ENCODE results near the gene VWF.
"Not testable (repeated sequence)": the region's sequence is repeated elsewhere in the genome, so short reads cannot be mapped to it uniquely, and the experiment has no call there.

VWF gene

DNA sequence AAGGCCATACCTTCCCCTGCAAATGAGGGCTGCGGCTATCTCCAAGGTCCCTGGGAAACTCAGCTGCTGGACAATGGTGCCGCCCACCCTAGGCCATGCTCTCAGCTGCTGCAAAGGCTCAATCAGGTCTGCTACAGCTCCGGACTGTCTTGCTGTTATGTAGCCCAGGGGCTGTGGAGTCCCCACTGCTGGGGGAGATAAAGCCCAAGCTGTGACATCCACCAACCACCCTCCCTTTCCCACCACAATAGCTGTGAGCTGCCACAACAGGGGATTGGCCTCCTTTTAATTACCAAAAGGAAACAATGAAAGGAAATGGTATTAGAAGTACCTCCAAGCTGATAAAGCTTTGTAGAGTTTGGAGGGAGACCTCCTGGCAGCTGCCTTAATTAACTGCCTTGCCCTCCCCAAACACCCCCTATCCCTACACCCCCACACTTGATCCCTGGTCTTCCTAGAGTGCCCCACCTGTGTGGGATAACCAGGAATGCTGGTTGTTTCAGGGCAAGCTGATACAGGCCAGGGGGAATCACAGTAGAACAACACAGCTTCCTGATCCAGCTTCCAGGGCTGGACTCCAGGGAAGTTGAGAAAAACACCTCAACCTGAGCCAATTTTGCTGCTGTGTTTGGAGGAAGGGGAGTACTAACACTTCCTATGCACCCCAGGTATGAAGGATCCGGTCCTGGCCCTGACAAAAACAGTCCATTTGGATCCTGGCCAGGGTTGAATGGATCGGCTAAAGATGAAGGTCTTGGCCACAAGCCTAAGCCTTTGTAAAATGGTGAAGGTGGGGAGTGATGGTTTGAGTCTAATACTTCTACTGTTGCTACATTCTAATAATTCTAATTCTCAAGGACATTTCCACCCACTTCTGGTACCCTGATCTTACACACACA is at the start of gene VWF:
Gene VWF (minus strand): TSS at position 260 of the 899 bp plus-strand sequence. CDS start 1,474 bp downstream, outside the sequence.
- DNase-seq: no peak

GRCh38 chr12:6172862-6173261 is 48.4 kb upstream of the VWF start:
- DNase-seq: no peak

GRCh38 chr12:6172086-6172485 is 47.6 kb upstream of the VWF start:
- no peak for DNase-seq

DNA sequence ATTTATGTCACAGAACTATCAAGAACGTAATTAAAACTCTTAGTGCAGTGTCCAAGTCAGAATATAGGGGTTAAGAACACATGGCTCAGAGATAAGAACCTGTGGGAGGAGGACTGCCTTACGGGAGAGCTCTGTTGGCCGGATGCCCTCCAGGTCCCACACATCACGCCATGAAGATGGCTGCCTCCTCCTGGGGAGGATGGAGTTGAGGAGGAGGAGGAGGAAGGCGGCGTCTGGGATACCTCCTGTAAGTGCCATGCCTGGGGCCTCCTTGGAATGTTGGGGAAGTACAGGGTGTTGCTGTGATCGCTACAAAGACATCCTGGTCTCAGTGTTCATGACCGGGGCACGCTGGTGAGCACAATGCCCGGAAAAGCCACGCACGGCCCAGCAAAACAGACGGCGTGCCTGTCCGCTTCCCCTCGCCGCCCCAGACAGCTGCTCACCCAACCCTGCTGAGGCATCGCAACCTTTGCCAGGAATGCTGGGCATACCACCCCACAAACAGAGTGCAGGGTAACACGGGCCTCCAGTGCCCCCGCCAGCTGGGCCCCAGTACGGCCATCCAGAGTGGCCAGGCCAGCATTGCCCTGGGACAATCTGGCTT is 47.0 kb upstream of the VWF start:
- DNase-seq: no peak

GRCh38 chr12:6167327-6168280 is 43.1 kb upstream of the VWF start:
- no peak for DNase-seq

DNA sequence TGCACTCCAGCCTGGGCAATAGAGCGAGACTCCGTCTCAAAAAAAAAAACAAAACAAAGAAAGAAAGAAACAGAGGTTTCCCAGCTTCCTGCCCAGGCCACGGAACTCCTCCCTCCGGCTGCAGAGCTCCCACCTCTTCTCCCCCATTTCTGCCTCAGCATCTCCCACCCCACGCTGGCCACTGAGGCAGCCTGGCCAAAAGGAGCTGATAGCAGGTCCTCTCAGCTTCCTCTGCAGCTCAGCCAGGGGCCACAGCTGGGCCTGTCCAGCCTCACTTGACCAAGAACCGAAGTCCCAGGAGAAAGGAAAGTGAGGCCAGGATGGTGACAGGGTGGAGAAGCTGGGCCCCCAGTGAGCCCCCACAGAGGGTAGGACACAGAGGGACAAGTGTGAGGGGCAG is 42.3 kb upstream of the VWF start:
- DNase-seq: no peak

- no peak for DNase-seq
These were observed 40.9 kb upstream of the VWF start for GRCh38 chr12:6165395-6165794.

GRCh38 chr12:6163416-6164060 is 39.1 kb upstream of the VWF start:
- no peak for DNase-seq

GRCh38 chr12:6161124-6161882 is 36.8 kb upstream of the VWF start:
- no peak for DNase-seq

- DNase-seq: not testable (repeated sequence)
These were observed 35.7 kb upstream of the VWF start for GRCh38 chr12:6160049-6160649.

GRCh38 chr12:6159166-6160011 is 34.9 kb upstream of the VWF start:
- DNase-seq: not testable (repeated sequence)

DNA sequence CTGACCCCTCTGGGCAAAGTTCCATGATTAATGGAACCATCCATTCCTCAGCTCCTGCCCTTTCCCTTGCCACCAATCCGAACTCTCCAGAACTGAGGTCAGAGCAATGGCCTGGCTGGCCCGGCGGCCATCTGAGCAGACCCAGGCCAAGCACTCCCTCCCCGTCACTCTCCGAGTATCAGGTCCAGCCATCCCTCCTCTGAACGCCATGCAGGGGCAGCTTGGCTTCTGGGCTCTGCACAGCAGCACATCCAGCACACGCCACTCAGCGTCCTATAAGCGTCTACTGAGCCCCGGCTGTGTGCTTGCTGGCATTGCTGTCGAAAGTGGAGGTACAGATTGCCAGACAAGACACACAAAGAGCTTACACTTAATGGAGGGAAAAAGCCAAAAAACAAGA is 34.3 kb upstream of the VWF start:
- DNase-seq: no peak

GRCh38 chr12:6158255-6158654 is 33.8 kb upstream of the VWF start:
- DNase-seq: no peak

GRCh38 chr12:6157482-6157881 is 33.0 kb upstream of the VWF start:
- no peak for DNase-seq

DNA sequence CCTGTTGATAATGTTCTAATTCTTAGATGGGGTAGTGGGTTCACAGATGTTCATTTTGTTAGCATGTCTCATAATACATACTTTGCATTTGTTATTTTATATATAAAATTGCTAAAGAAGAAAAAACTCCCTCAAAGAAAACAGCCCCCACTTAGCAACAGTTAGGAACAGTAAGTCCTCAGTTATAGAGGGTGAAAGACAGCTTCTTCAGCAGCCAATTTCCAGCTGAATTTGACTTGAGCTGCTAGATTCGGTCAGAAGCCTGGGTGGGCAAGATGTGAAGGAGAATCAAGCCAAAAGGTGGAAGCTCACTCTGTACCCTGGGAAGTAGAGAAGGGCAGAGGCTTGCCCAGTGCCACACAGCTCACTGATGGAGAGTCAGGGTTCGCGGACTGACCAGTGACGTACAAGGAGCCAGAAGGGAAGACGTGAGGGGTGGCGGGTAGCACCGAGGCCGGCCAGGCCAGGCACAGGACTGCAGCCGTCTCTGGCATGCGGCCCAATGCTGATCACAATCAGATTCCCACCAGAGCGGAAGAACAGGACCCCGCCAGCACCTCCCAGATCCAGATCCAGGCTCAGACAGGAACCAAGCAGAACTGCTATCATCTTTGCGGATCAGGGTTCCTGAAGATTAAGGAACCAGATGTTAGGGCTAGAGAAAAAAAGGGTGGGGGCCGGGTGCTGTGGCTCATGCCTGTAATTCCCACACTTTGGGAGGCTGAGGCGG is 30.4 kb upstream of the VWF start:
- no peak for DNase-seq

GRCh38 chr12:6148722-6149121 is 24.3 kb upstream of the VWF start:
- not testable (repeated sequence) for DNase-seq

GRCh38 chr12:6148061-6148460 is 23.6 kb upstream of the VWF start:
- no peak for DNase-seq

GRCh38 chr12:6146951-6147350 is 22.5 kb upstream of the VWF start:
- DNase-seq: no peak

DNA sequence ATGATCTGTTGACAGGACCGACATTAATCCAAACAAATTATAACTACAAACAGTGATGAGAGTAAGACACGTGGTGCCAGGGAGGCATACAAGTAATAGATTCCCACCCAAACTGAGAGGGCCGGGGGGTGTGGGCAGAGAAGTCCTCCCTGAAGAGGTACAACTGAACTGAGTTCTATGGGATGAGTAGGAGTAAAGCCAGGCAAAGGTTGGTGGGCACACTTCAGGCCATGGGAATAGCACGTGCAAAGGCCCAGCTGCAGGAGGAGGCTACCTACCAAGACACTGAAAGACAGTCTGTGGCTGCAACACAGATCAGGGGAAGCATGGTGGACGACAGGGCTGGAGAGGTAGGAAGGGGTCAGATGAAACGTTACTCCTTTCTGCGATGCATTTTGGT is 22.0 kb upstream of the VWF start:
- no peak for DNase-seq

- no peak for DNase-seq
These were observed 21.1 kb upstream of the VWF start for GRCh38 chr12:6145564-6145963.

Measured in NCI-H2171 treated with DMSO at 0.1 percent for 48 hours (cell line).